Fibroblast of lung (primary cell): ENCODE data around the gene LRFN4.

Experiments
- CTCF ChIP-seq, 2 donors: IDR thresholded peaks in 1 of 2; conservative IDR thresholded peaks in 1 of 2; 1 replicate in 1 of 2; 2 replicates in 1 of 2; pipeline ENCODE4 v1.5.1; 2011 to 2012; ENCODE audit warnings: low read length in 2 of 2, control low read depth in 1 of 2, inconsistent platforms in 1 of 2, low read depth in 1 of 2, mild to moderate bottlenecking in 1 of 2
- EZH2 ChIP-seq: IDR thresholded peaks from 2 replicates; pipeline ENCODE4 v1.5.1; 2012; ENCODE audit warnings: low read length, control low read depth, mild to moderate bottlenecking; ENCODE audit errors: missing control alignments

- TF ChIP-seq CTCF (conservative IDR thresholded peaks at IDR 0.05 in 1 of 2, IDR thresholded peaks at IDR 0.05 in 1 of 2; ENCODE audit: low read depth in 1 of 2, low read length in 2 of 2) (no peak), EZH2 (no peak)
Observed at GRCh38 chr11:66846671-66847091, 10.2 kb upstream of the LRFN4 start.
